MM.1S (cell line): ENCODE measurements around the gene LRRK1.

Experiments used
- CTCF ChIP-seq: fragments of 300-600 bp; sonication (generic); IDR thresholded peaks from 2 replicates; pipeline ENCODE4 v1.5.1; 2016; ENCODE audit warnings: antibody characterized with exemption, low read length, mixed read lengths
- EZH2phosphoT487 ChIP-seq: fragments of 300-600 bp; sonication (generic); IDR thresholded peaks from 2 replicates; pipeline ENCODE4 v1.6.1; 2018; ENCODE audit warnings: antibody characterized with exemption, low read length

GRCh38 chr15:101059381-101060341, 140.5 kb downstream of the LRRK1 start:
- TF ChIP-seq CTCF: no peak
- TF ChIP-seq EZH2phosphoT487: no peak
